NT2/D1 (cell line): ENCODE data around the gene KAZN.

Source experiments
- SUZ12 ChIP-seq: IDR thresholded peaks from 2 replicates; pipeline ENCODE4 v1.6.1; 2011; ENCODE audit not compliant: insufficient read length, insufficient read depth; ENCODE audit errors: extremely low read depth
- YY1 ChIP-seq: IDR thresholded peaks from 2 replicates; pipeline ENCODE4 v1.6.1; 2011; ENCODE audit not compliant: insufficient read length, insufficient read depth
- ZNF274 ChIP-seq: IDR thresholded peaks from 2 replicates; pipeline ENCODE4 v1.6.1; 2011; ENCODE audit warnings: mild to moderate bottlenecking, low read depth, low read length

DNA sequence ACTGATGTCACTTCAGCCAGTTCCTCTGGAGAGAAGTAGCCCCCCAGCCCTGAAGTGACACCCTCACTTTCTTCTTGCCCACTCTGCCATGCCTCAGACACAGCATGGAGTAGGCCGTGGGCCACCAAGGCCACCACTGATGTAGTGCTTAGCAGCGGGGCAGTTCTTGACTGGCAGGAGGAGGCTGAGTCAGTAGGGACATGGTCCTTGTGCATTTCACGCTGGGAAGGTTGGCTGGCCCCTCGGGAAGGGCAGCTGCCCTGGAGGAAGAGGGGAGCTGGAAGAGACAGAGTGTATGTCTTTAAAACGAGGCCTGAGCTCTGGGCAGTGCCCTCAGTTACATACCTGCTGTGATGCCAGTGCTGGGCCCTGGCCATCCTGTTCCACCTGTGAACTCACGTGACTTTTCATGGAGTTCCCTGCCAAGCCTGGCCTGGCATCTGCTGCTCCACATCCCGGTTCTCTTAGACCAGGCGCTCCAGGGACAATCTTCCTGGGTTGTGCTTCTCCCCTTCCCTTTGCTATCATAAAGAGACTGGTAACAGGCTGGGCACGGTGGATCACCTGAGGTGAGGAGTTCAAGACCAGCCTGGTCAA is 396.5 kb downstream of the KAZN start:
- TF ChIP-seq SUZ12 = no peak
- TF ChIP-seq YY1 = no peak
- TF ChIP-seq ZNF274 = no peak
